K562 (cell line): Measurements from ENCODE around the gene MBOAT1. TPM values are rescaled to one million over a fixed set of nuclear protein-coding genes. Genes with fewer than 3 reads are reported as not detected.

Source experiments
- ATAC-seq: fragments of 200-7000 bp; cut with Tn5 transposase; 3 replicates; pipeline ENCODE4 v1.9.1; 2020; ENCODE audit warnings: moderate library complexity
- BruUV-seq: library from RNA; stranded (reverse); fragments of 400-500 nt; replicated peaks from 2 replicates; lab custom pipeline; 2021; lab: Mats Ljungman, UMichigan
- CTCF ChIA-PET: fragments of 300-600 bp; formaldehyde crosslinking; extraction: SDS; loops from one replicate; lab custom pipeline; 2021; ENCODE audit warnings: low intra/inter-chr PET ratio; lab: Yijun Ruan, JAX
- POLR2A ChIA-PET: fragments of 300-600, 350-650 bp; sonication (Branson Sonifier 250); formaldehyde crosslinking; extraction: SDS; loops from one replicate; lab custom pipeline; 2021; ENCODE audit warnings: antibody characterized with exemption, inconsistent platforms; lab: Yijun Ruan, JAX
- DNase-seq, 4 experiments: peaks; one replicate each; pipeline versions ENCODE4 v3.0.0 to v3.0.0-alpha.2; 2011 to 2018; ENCODE audit warnings: low spot score in 3 of 4, mixed read lengths in 3 of 4; ENCODE audit errors: extremely low read depth in 1 of 4
- FAIRE-seq: peaks from 2 replicates; lab custom pipeline; 2011; peaks lifted over from hg19 to GRCh38; lab: Jason Lieb, UNC
- H2AFZ ChIP-seq: 2 replicates; pipeline ENCODE4 v1.6.0; 2011; ENCODE audit warnings: low read depth, low read length, control low read depth, inconsistent platforms
- H3K27ac ChIP-seq: fragments of 200-600 bp; 3 replicates; pipeline ENCODE4 v1.8.0; 2011; ENCODE audit warnings: low read depth, mild to moderate bottlenecking, control low read depth, inconsistent platforms, low read length, moderate library complexity, mixed read lengths; ENCODE audit errors: extremely low read depth
- H3K27me3 ChIP-seq, 2 experiments: fragments of 300-600 bp in 1 of 2; 2 replicates in 1 of 2; 3 replicates in 1 of 2; pipeline versions ENCODE4 v1.6.0 to v1.8.0; 2011; ENCODE audit warnings: inconsistent platforms in 2 of 2, low read length in 2 of 2, mild to moderate bottlenecking in 1 of 2, mixed read lengths in 1 of 2, moderate library complexity in 1 of 2; ENCODE audit not compliant: control insufficient read depth in 2 of 2, insufficient read depth in 2 of 2
- H3K36me3 ChIP-seq: fragments of 300-600 bp; 3 replicates; pipeline ENCODE4 v1.8.0; 2011; ENCODE audit warnings: mild to moderate bottlenecking, low read length, inconsistent platforms; ENCODE audit not compliant: control insufficient read depth, insufficient read depth
- H3K4me1 ChIP-seq, 2 experiments: fragments of 200-600 bp in 1 of 2; replicated peaks in 1 of 2; 2 replicates in 1 of 2; 3 replicates in 1 of 2; pipeline versions ENCODE4 v1.5.1 to v1.8.0; 2011; ENCODE audit warnings: inconsistent platforms in 2 of 2, low read length in 2 of 2, mild to moderate bottlenecking in 1 of 2, mixed read lengths in 1 of 2, moderate library complexity in 1 of 2; ENCODE audit not compliant: control insufficient read depth in 2 of 2, insufficient read depth in 2 of 2
- H3K4me2 ChIP-seq: 2 replicates; pipeline ENCODE4 v1.6.1; 2011; ENCODE audit warnings: low read length, control low read depth, inconsistent platforms, mixed read lengths; ENCODE audit not compliant: insufficient read depth
- H3K4me3 ChIP-seq: fragments of 200-600 bp; sonication (generic), shearing (Covaris generic); 2 replicates; pipeline ENCODE4 v1.5.1; 2016; ENCODE audit warnings: control low read depth, inconsistent platforms
- H3K79me2 ChIP-seq: fragments of 200-600 bp; 3 replicates; pipeline ENCODE4 v1.8.0; 2011; ENCODE audit warnings: low read length, inconsistent platforms; ENCODE audit not compliant: control insufficient read depth, insufficient read depth
- H3K9ac ChIP-seq, 2 experiments: 2 replicates each; pipeline versions ENCODE4 v1.6.0 to v1.6.1; 2011; ENCODE audit warnings: low read depth in 2 of 2, low read length in 2 of 2, control low read depth in 1 of 2, inconsistent platforms in 1 of 2, mild to moderate bottlenecking in 1 of 2, mixed read lengths in 1 of 2; ENCODE audit not compliant: insufficient read depth in 1 of 2
- H3K9me1 ChIP-seq: one replicate; pipeline ENCODE4 v1.6.0; 2011; ENCODE audit warnings: inconsistent platforms, mild to moderate bottlenecking, low read length, moderate library complexity; ENCODE audit not compliant: control insufficient read depth, insufficient read depth
- H3K9me3 ChIP-seq: replicated peaks from 2 replicates; pipeline ENCODE4 v1.5.1; 2011; ENCODE audit warnings: low read depth, low read length, inconsistent platforms; ENCODE audit not compliant: control insufficient read depth, insufficient read depth
- H4K20me1 ChIP-seq: replicated peaks from 2 replicates; pipeline ENCODE4 v1.6.1; 2011; ENCODE audit warnings: low read length, inconsistent platforms, mixed read lengths; ENCODE audit not compliant: control insufficient read depth, insufficient read depth
- ARID1B ChIP-seq: fragments of 450-650 bp; IDR thresholded peaks from 2 replicates; pipeline ENCODE4 v1.6.1; 2016; ENCODE audit warnings: antibody characterized with exemption, mild to moderate bottlenecking, inconsistent platforms
- CBX1 ChIP-seq: sonication (generic); IDR thresholded peaks from 2 replicates; pipeline ENCODE4 v1.6.1; 2016; ENCODE audit warnings: antibody characterized with exemption, low read depth, mild to moderate bottlenecking
- E2F1 ChIP-seq: sonication (generic); formaldehyde crosslinking; IDR thresholded peaks from 2 replicates; pipeline ENCODE4 v1.8.1; 2023; ENCODE audit warnings: mild to moderate bottlenecking, missing genetic modification reagents, moderate library complexity
- HDAC6 ChIP-seq: IDR thresholded peaks from 2 replicates; pipeline ENCODE4 v1.6.1; 2012; ENCODE audit warnings: low read depth, mild to moderate bottlenecking, control low read depth, inconsistent platforms, low read length, moderate library complexity
- HDGF ChIP-seq: fragments of 450-650 bp; IDR thresholded peaks from 2 replicates; pipeline ENCODE4 v1.6.1; 2016
- JUN ChIP-seq, 2 experiments: sonication (generic) in 1 of 2; formaldehyde crosslinking in 1 of 2; IDR thresholded peaks; 2 replicates each; pipeline versions ENCODE4 v1.6.1 to v1.8.0; 2012 to 2022; ENCODE audit warnings: borderline replicate concordance in 2 of 2, mild to moderate bottlenecking in 2 of 2, improper control_type of control experiment in 1 of 2, low read depth in 1 of 2, low read length in 1 of 2, missing genetic modification reagents in 1 of 2
- NBN ChIP-seq: fragments of 450-650 bp; IDR thresholded peaks from 2 replicates; pipeline ENCODE4 v1.6.1; 2016; ENCODE audit warnings: low read depth, mild to moderate bottlenecking
- POLR2H ChIP-seq: IDR thresholded peaks from 2 replicates; pipeline ENCODE4 v1.6.1; 2016; ENCODE audit warnings: missing genetic modification characterization, low read depth, mild to moderate bottlenecking, control low read depth, missing compliant biosample characterization, moderate library complexity
- ZBTB7A ChIP-seq: IDR thresholded peaks from 2 replicates; pipeline ENCODE4 v1.6.1; 2011; ENCODE audit warnings: low read depth, mild to moderate bottlenecking, low read length, moderate library complexity, borderline replicate concordance; ENCODE audit not compliant: control insufficient read depth
- ZNF609 ChIP-seq: sonication (generic); formaldehyde crosslinking; IDR thresholded peaks from 2 replicates; pipeline ENCODE4 v1.8.1; 2023; ENCODE audit warnings: missing genetic modification reagents, mild to moderate bottlenecking, borderline replicate concordance
- ZNF830 ChIP-seq: fragments of 250-450 bp; sonication (Bioruptor Pico); IDR thresholded peaks from 2 replicates; pipeline ENCODE4 v1.5.0; 2021; ENCODE audit warnings: mild to moderate bottlenecking
- WGBS: fragments of 100-300 bp; shearing (Covaris generic); methylation state at CpG from one replicate; pipeline ENCODE4 v1.1.6; 2016; ENCODE audit warnings: low coverage, mixed read lengths; ENCODE audit not compliant: insufficient coverage; ENCODE audit errors: missing lambda C conversion rate; 5-methylcytosine and 5-hydroxymethylcytosine counted together
- in situ Hi-C: fragments of 300-500 bp; cut with MboI; formaldehyde crosslinking; loops from 4 replicates; pipeline ENCODE4 v1.15.0; 2018; ENCODE audit warnings: inconsistent platforms, mixed read lengths
- intact Hi-C: fragments of 100-400 bp; cut with micrococcal nuclease; formaldehyde crosslinking; loops from 2 replicates; pipeline ENCODE4 v1.14.2; 2022
- polyA plus RNA-seq, 8 experiments: library from polyadenylated mRNA; depleted of rRNA in 4 of 8; stranded (reverse) in 5 of 8; unstranded in 3 of 8; fragments of >200 nt; fragmentation: Nextera tagmentation in 2 of 8; fragmentation: Illumina TruSeq in 1 of 8; extraction: Ambion mirVana in 2 of 8; extraction: Trizol in 1 of 8; gene quantifications; 2 replicates each; pipeline versions ENCODE4 v1.2.1 to v1.2.3, GENCODE V29; 2011 to 2014; ENCODE audit warnings: inconsistent platforms in 1 of 8, missing spikeins in 1 of 8
- total RNA-seq, 7 experiments: library from RNA; depleted of rRNA in 6 of 7; stranded (reverse); fragments of >200 nt in 6 of 7; fragmentation: Illumina TruSeq in 2 of 7; extraction: Trizol in 2 of 7; gene quantifications; 2 replicates each; pipeline versions ENCODE4 v1.2.1 to v1.2.3, GENCODE V29; 2011 to 2021; ENCODE audit warnings: low replicate concordance in 1 of 7

Gene MBOAT1
- total and polyA plus RNA-seq, 9 of the 15 experiments (the other 6 are each of a cell fraction or from before 2014, with no cell fraction given), result 0.13 to 16.5 (median 10.3) TPM

GRCh38 chr6:20211037-20211940 lies 980 bp downstream of the MBOAT1 start (continued):
- TF ChIP-seq JUN (IDR thresholded peaks at IDR 0.05; ENCODE audit: borderline replicate concordance, low read depth, low read length), result peak; percentile 33; the same call in 1 of the 2 replicates
- TF ChIP-seq JUN (CRISPR knock-in tag; IDR thresholded peaks at IDR 0.05; ENCODE audit: borderline replicate concordance), result no peak
- 0 out of 2 replicates have a peak, but pooled peaks have one; percentile 63 for TF ChIP-seq HDGF
- 0 out of 2 replicates have a peak, but pooled peaks have one; percentile 37 for TF ChIP-seq POLR2H (tag)

GRCh38 chr6:20210158-20210557 lies 2.1 kb downstream of the MBOAT1 start:
- no peaks in the 10 kb centered on the region for H3K9me3 ChIP-seq
- H2AFZ ChIP-seq, result no peak overlapping the region
- no peak overlapping the region; a peak in 1 of 4 replicates for H3K9ac ChIP-seq
- DNase-seq (no peak), ATAC-seq (no peak), FAIRE-seq (no peak)
- H3K27me3 ChIP-seq, result no peaks in the 10 kb centered on the region
- POLR2A ChIA-PET, result interaction anchor here (1.2 to 1.9 kb wide), 2 partner anchors 8 to 10 kb away, joined by 4 to 6 read pairs; no protein-coding TSS in a partner anchor
- no peak overlapping the region for H3K4me2 ChIP-seq
- peaks cover 31 to 38% of the 10 kb centered on the region in 2 experiments for H3K4me1 ChIP-seq
- H3K9me1 ChIP-seq, result no peaks in the 10 kb centered on the region
- H3K36me3 ChIP-seq, result no peaks in the 10 kb centered on the region
- intact Hi-C loops, result loop anchor here (5.0 kb wide), 2 partner anchors 62 to 118 kb away; no protein-coding TSS in a partner anchor
- H4K20me1 ChIP-seq, result no peaks in the 10 kb centered on the region
- CTCF ChIA-PET, result no interaction called here
- H3K27ac ChIP-seq, result no peak overlapping the region
- H3K4me3 ChIP-seq, result no peak overlapping the region
- no peak for TF ChIP-seq E2F1 (CRISPR knock-in tag)
- TF ChIP-seq CBX1, result no peak
- no peak for TF ChIP-seq ZNF609 (CRISPR knock-in tag)
- TF ChIP-seq ZBTB7A, result no peak
- no peak for TF ChIP-seq ZNF830 (CRISPR knock-in tag)
- TF ChIP-seq ARID1B, result no peak
- no peak for TF ChIP-seq NBN
- no peak for TF ChIP-seq HDAC6
- TF ChIP-seq, all 486 proteins: peak for 0
- H3K79me2 ChIP-seq, result peaks cover 29% of the 10 kb centered on the region
- no TSS peak for BruUV-seq
- 54% methylated on average over 3 of the region's 3 CpGs for WGBS
- in situ Hi-C loops, result no loop called here
